ENCODE data around the gene MYO16.

- no peak for TF ChIP-seq RAD21 (conservative IDR thresholded peaks at IDR 0.05 in 1 of 2, IDR thresholded peaks at IDR 0.05 in 1 of 2)
- TF ChIP-seq RARB (CRISPR knock-in tag; IDR thresholded peaks at IDR 0.05), result no peak
- TF ChIP-seq EP300 (IDR thresholded peaks at IDR 0.05), result no peak
- TF ChIP-seq CTCF (IDR thresholded peaks at IDR 0.05), result no peak
- TF ChIP-seq EHMT2 (IDR thresholded peaks at IDR 0.05; ENCODE audit: low read depth), result no peak
- TF ChIP-seq POLR2A (IDR thresholded peaks at IDR 0.05; ENCODE audit: low read length), result no peak
- no peak for TF ChIP-seq SMC3 (IDR thresholded peaks at IDR 0.05)
- no peak for TF ChIP-seq SREBF2 (IDR thresholded peaks at IDR 0.05)
- no peak for TF ChIP-seq JUNB (IDR thresholded peaks at IDR 0.05)
- TF ChIP-seq USF2 (IDR thresholded peaks at IDR 0.05), result no peak
- no peak for TF ChIP-seq CHD2 (IDR thresholded peaks at IDR 0.05; ENCODE audit: low read length, partially characterized antibody)
- TF ChIP-seq POLR2AphosphoS2 (conservative IDR thresholded peaks at IDR 0.05; ENCODE audit: low read length), result no peak
- no peak for TF ChIP-seq HOXA7 (CRISPR knock-in tag; IDR thresholded peaks at IDR 0.05)
Observed at GRCh38 chr13:108656742-108657141, 27.3 kb downstream of the MYO16 start.
